Measurements from ENCODE around the gene RPL39L. TPM values are rescaled to one million over a fixed set of nuclear protein-coding genes. Genes with fewer than 3 reads are reported as not detected.
"Not testable (repeated sequence)": the region's sequence is repeated elsewhere in the genome, so short reads cannot be mapped to it uniquely, and the experiment has no call there.

The RPL39L gene
- total RNA-seq: 10 to 100 TPM; 17.8 to 25.0 TPM

GRCh38 chr3:187139126-187139894 lies at the start of gene RPL39L:
TSS of gene RPL39L (minus strand) at chr3:187139496. CDS start at chr3:187121300, 18,196 bp downstream.
- Mint-ChIP-seq H3K36me3 (peaks cover 40% of the 10 kb centered on the region), H3K4me1 (peaks cover 21% of the 10 kb centered on the region), H3K9me3 (ENCODE audit: low read depth) (peaks cover 13% of the 10 kb centered on the region), H3K4me3 (peak within 1 kb of the TSS; percentile 90), H3K27ac (peak within 1 kb of the TSS; percentile 96), H3K27me3 (no peaks in the 10 kb centered on the region)
- ATAC-seq: peak; percentile 97
- DNase-seq: peak; percentile 97
- CTCF ChIA-PET: interaction anchor here (0.8 to 6.9 kb wide), 40 partner anchors 10 to 525 kb away, joined by 3 to 78 read pairs (median 5); partner anchors contain the start of gene EIF4A2

GRCh38 chr3:187188931-187189330 lies 49.6 kb upstream of the RPL39L start:
- CTCF ChIA-PET: no interaction called here
- Mint-ChIP-seq H3K4me3 (no peak overlapping the region), H3K4me1 (peaks cover 10% of the 10 kb centered on the region), H3K27me3 (peaks cover 56% of the 10 kb centered on the region), H3K27ac (no peak overlapping the region), H3K36me3 (peaks cover 2% of the 10 kb centered on the region), H3K9me3 (ENCODE audit: low read depth) (no peaks in the 10 kb centered on the region)
- DNase-seq (no peak), ATAC-seq (no peak)

GRCh38 chr3:187186801-187187421 lies 47.6 kb upstream of the RPL39L start:
- H3K27ac Mint-ChIP-seq: no peak overlapping the region
- peaks cover 48% of the 10 kb centered on the region for H3K27me3 Mint-ChIP-seq
- no peak for DNase-seq
- no peak overlapping the region for H3K4me3 Mint-ChIP-seq
- peaks cover 2% of the 10 kb centered on the region for H3K36me3 Mint-ChIP-seq
- no peak for ATAC-seq
- peaks cover 12% of the 10 kb centered on the region for H3K4me1 Mint-ChIP-seq
- CTCF ChIA-PET: no interaction called here
- no peaks in the 10 kb centered on the region for H3K9me3 Mint-ChIP-seq (ENCODE audit: low read depth)

GRCh38 chr3:187186375-187186774 lies 47.1 kb upstream of the RPL39L start:
- CTCF ChIA-PET: no interaction called here
- no peak overlapping the region for H3K27ac Mint-ChIP-seq
- DNase-seq (no peak), ATAC-seq (no peak)
- no peaks in the 10 kb centered on the region for H3K9me3 Mint-ChIP-seq (ENCODE audit: low read depth)
- peaks cover 43% of the 10 kb centered on the region for H3K27me3 Mint-ChIP-seq
- peaks cover 2% of the 10 kb centered on the region for H3K36me3 Mint-ChIP-seq
- H3K4me1 Mint-ChIP-seq: peaks cover 12% of the 10 kb centered on the region
- H3K4me3 Mint-ChIP-seq: no peak overlapping the region

GRCh38 chr3:187185759-187186158 lies 46.5 kb upstream of the RPL39L start:
- no peaks in the 10 kb centered on the region for H3K9me3 Mint-ChIP-seq (ENCODE audit: low read depth)

GRCh38 chr3:187183903-187184302 lies 44.6 kb upstream of the RPL39L start:
- Mint-ChIP-seq H3K27me3 (peaks cover 21% of the 10 kb centered on the region), H3K27ac (no peak overlapping the region), H3K4me1 (peaks cover 12% of the 10 kb centered on the region), H3K9me3 (ENCODE audit: low read depth) (no peaks in the 10 kb centered on the region), H3K36me3 (no peaks in the 10 kb centered on the region), H3K4me3 (no peak overlapping the region)
- CTCF ChIA-PET: interaction anchor here (1.2 kb wide), 1 partner anchor 19 kb away, joined by 3 read pairs; no protein-coding TSS in a partner anchor
- DNase-seq (no peak), ATAC-seq (no peak)

More at GRCh38 chr3:187185759-187186158, 46.5 kb upstream of the RPL39L start:
- no peak for DNase-seq
- no peak overlapping the region for H3K27ac Mint-ChIP-seq
- peaks cover 2% of the 10 kb centered on the region for H3K36me3 Mint-ChIP-seq
- peaks cover 12% of the 10 kb centered on the region for H3K4me1 Mint-ChIP-seq
- peaks cover 38% of the 10 kb centered on the region for H3K27me3 Mint-ChIP-seq
- no peak for ATAC-seq
- CTCF ChIA-PET: no interaction called here
- H3K4me3 Mint-ChIP-seq: no peak overlapping the region

- CTCF ChIA-PET: interaction anchor here (1.2 kb wide), 1 partner anchor 18 kb away, joined by 3 read pairs; no protein-coding TSS in a partner anchor
- Mint-ChIP-seq H3K9me3 (ENCODE audit: low read depth) (no peaks in the 10 kb centered on the region), H3K27me3 (peaks cover 19% of the 10 kb centered on the region), H3K27ac (no peak overlapping the region), H3K4me1 (peaks cover 12% of the 10 kb centered on the region), H3K36me3 (no peaks in the 10 kb centered on the region), H3K4me3 (no peak overlapping the region)
- DNase-seq (no peak), ATAC-seq (no peak)
These were observed 44.0 kb upstream of the RPL39L start for GRCh38 chr3:187183210-187183862.

- no peak overlapping the region for H3K4me3 Mint-ChIP-seq
These were observed 42.3 kb upstream of the RPL39L start for GRCh38 chr3:187181454-187182170.

GRCh38 chr3:187172929-187173328 lies 33.6 kb upstream of the RPL39L start:
- DNase-seq: no peak
- Mint-ChIP-seq H3K27me3 (peaks cover 24% of the 10 kb centered on the region), H3K9me3 (ENCODE audit: low read depth) (no peaks in the 10 kb centered on the region), H3K4me3 (no peak overlapping the region), H3K4me1 (peaks cover 5% of the 10 kb centered on the region), H3K27ac (no peak overlapping the region), H3K36me3 (no peaks in the 10 kb centered on the region)
- CTCF ChIA-PET: no interaction called here
- no peak for ATAC-seq

More at GRCh38 chr3:187181454-187182170, 42.3 kb upstream of the RPL39L start:
- DNase-seq: no peak
- Mint-ChIP-seq H3K27me3 (peaks cover 12% of the 10 kb centered on the region), H3K4me1 (peaks cover 12% of the 10 kb centered on the region), H3K27ac (no peak overlapping the region), H3K36me3 (no peaks in the 10 kb centered on the region), H3K9me3 (ENCODE audit: low read depth) (no peaks in the 10 kb centered on the region)
- CTCF ChIA-PET: interaction anchor here (1.3 kb wide), 1 partner anchor 16 kb away, joined by 3 read pairs; no protein-coding TSS in a partner anchor
- no peak for ATAC-seq

- CTCF ChIA-PET; H3K36me3 Mint-ChIP-seq; H3K4me3 Mint-ChIP-seq; H3K4me1 Mint-ChIP-seq; H3K27ac Mint-ChIP-seq; ATAC-seq; DNase-seq; H3K9me3 Mint-ChIP-seq (ENCODE audit: low read depth): not testable (repeated sequence)
- peaks cover 28% of the 10 kb centered on the region for H3K27me3 Mint-ChIP-seq
These were observed 31.6 kb upstream of the RPL39L start for GRCh38 chr3:187170911-187171310.

GRCh38 chr3:187169231-187169960 lies 30.1 kb upstream of the RPL39L start:
- peaks cover 7% of the 10 kb centered on the region for H3K4me1 Mint-ChIP-seq
- no peak overlapping the region for H3K27ac Mint-ChIP-seq
- no peaks in the 10 kb centered on the region for H3K9me3 Mint-ChIP-seq (ENCODE audit: low read depth)
- no peaks in the 10 kb centered on the region for H3K36me3 Mint-ChIP-seq
- DNase-seq (no peak), ATAC-seq (no peak)
- CTCF ChIA-PET: interaction anchor here (1.1 to 1.7 kb wide), 4 partner anchors 19 to 552 kb away, joined by 4 to 7 read pairs (median 5); no protein-coding TSS in a partner anchor
- no peak overlapping the region for H3K4me3 Mint-ChIP-seq
- H3K27me3 Mint-ChIP-seq: peaks cover 28% of the 10 kb centered on the region

GRCh38 chr3:187167777-187168176 lies 28.5 kb upstream of the RPL39L start:
- Mint-ChIP-seq H3K4me3 (no peak overlapping the region), H3K27ac (no peak overlapping the region), H3K9me3 (ENCODE audit: low read depth) (no peaks in the 10 kb centered on the region), H3K4me1 (peaks cover 7% of the 10 kb centered on the region), H3K36me3 (no peaks in the 10 kb centered on the region), H3K27me3 (peaks cover 26% of the 10 kb centered on the region)
- DNase-seq: no peak
- ATAC-seq: no peak
- CTCF ChIA-PET: interaction anchor here (1.3 to 1.8 kb wide), 3 partner anchors 28 to 319 kb away, joined by 4 to 9 read pairs (median 6); partner anchors contain the start of gene RPL39L

Data from activated CD8-positive, alpha-beta memory T cell treated with anti-CD3 and anti-CD28 coated beads, Interleukin-2, amount 10 ng/mL, durations not matched to agents 7 days and 5 days (primary cell).